HFF-Myc (cell line): Measurements from ENCODE around the gene TICRR.

Experiments
- DNase-seq: peaks from one replicate; pipeline ENCODE4 v3.0.0-alpha.2; 2011; ENCODE audit warnings: low read depth; ENCODE audit errors: extremely low read depth
- H3K4me3 ChIP-seq: replicated peaks from 2 replicates; pipeline ENCODE4 v1.5.1; 2011; ENCODE audit warnings: low read depth, mild to moderate bottlenecking, control low read depth, low read length
- TF ChIP-seq, protein P1 (sequence below): IDR thresholded peaks from 2 replicates; pipeline ENCODE4 v1.5.1; 2012; ENCODE audit warnings: mild to moderate bottlenecking, low read depth, low read length, control low read depth; ENCODE audit errors: missing control alignments

TICRR gene

DNA sequence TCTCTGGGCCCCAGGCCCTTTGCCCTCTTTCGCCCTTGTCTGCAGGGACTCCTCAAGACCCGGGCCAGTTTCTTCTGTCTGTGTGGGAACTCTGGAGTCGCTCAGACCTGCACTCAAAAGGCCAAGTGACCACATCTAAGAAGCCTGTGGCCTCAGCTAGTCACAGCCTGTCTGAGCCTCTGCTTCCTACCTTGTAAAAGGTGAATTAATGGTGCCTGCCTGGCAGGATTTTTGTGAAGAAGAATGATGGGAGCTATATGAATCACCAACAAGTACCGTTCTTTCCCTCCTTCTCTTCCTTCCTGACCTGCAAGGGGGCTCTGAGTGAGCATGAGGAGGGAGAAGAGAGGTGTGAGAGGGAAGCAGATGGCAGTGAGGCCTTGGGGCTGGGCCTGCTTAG is 96.4 kb downstream of the TICRR start:
- no peak overlapping the region for H3K4me3 ChIP-seq
- TF ChIP-seq, protein P1, sequence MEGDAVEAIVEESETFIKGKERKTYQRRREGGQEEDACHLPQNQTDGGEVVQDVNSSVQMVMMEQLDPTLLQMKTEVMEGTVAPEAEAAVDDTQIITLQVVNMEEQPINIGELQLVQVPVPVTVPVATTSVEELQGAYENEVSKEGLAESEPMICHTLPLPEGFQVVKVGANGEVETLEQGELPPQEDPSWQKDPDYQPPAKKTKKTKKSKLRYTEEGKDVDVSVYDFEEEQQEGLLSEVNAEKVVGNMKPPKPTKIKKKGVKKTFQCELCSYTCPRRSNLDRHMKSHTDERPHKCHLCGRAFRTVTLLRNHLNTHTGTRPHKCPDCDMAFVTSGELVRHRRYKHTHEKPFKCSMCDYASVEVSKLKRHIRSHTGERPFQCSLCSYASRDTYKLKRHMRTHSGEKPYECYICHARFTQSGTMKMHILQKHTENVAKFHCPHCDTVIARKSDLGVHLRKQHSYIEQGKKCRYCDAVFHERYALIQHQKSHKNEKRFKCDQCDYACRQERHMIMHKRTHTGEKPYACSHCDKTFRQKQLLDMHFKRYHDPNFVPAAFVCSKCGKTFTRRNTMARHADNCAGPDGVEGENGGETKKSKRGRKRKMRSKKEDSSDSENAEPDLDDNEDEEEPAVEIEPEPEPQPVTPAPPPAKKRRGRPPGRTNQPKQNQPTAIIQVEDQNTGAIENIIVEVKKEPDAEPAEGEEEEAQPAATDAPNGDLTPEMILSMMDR, result no peak
- no peak for DNase-seq

- no peak overlapping the region for H3K4me3 ChIP-seq
- no peak for DNase-seq
- TF ChIP-seq, protein P1, result no peak
Measured at GRCh38 chr15:89672221-89673164, 97.2 kb downstream of the TICRR start.

GRCh38 chr15:89673165-89673512 is 97.9 kb downstream of the TICRR start:
- TF ChIP-seq, protein P1, result peak; percentile 59
- DNase-seq, result no peak
- no peak overlapping the region for H3K4me3 ChIP-seq

DNA sequence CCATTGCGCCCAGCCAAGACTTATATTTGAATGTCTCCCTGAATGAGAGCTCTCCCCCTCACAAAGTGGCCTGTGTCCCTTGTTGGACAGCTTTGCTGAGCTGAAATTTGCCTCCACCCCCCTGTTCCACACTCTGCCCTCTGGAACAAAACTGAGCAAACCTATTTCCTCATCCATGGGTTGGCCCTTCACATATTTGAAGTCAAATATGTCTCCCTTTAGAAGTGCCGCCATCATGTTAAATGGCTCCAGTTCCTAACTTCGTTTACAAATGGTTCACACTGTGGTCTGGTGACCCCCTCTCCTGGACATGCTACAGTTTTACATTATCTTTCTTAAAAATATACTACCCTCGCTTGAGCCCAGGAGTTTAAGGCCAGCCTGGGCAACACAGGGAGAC is 99.3 kb downstream of the TICRR start:
- DNase-seq, result no peak
- TF ChIP-seq, protein P1, result no peak
- H3K4me3 ChIP-seq, result no peak overlapping the region

DNA sequence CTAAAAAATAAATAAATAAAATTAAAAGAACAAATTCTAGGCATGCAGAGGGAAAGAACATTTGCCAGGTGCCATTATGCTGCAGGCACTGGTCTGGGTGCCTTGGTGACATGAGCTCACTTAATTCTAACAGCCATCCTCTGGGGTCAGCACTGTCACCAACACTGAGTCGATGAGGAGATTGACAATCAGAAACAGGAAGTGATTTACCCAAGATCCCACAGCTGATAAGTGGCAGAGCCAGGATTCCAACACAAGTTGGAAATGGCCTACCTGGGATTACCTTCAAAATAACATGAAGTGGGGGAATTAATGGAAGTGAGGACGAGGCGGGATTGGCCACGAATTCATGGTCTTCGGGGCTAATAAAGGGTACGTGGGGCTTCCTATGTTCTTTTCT is 100.3 kb downstream of the TICRR start:
- H3K4me3 ChIP-seq, result no peak overlapping the region
- TF ChIP-seq, protein P1, result no peak
- no peak for DNase-seq

DNA sequence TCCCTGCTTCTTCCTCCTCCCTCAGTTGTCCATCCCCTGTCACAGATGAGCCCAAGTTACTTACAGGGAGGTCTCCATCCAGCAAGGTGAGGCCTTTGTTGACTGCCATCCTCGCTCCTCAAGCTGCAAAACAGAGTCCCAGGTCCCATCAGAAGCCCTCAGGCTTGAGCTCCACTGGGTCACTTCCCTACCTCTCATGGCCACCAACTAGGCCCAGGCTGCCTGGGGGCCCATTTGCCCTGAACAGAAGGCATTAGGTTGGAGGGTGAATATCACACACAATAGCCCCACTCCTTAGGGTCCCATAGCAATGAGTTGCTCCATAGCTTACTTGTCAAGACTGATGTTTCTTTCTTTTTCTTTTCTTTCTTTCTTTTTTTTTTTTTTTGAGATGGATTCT is 102.1 kb downstream of the TICRR start:
- DNase-seq, result no peak
- TF ChIP-seq, protein P1, result no peak
- no peak overlapping the region for H3K4me3 ChIP-seq
